GM10266 (cell line): Measurements from ENCODE around the gene C2orf92.

ENCODE experiments used
- DNase-seq: peaks from one replicate; pipeline ENCODE4 v3.0.0; 2012; ENCODE audit errors: extremely low spot score
- TF ChIP-seq, protein P1 (sequence below): IDR thresholded peaks from 2 replicates; pipeline ENCODE4 v1.5.1; 2012; ENCODE audit warnings: mild to moderate bottlenecking, low read depth; ENCODE audit not compliant: control insufficient read depth, insufficient read depth; ENCODE audit errors: missing control alignments

The C2orf92 gene

DNA sequence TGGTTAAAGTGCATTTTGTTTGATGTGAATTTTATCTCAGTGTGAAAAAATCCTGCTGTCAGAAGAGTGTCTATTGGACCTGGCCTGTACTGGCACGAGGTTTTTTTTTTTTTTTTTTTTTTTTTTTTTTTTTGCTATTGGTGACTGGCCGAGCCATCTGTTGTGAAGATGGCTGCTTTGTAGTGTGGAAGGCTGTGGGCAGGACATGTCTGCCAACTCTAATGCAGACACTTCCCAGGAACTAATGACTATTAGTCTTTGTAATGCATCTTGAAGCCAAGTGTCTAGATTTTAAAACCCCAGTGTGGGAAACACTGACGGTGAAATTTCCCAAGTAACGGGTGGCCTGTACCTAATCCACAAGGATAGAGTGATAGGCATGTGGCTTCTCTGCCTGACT is 78.2 kb downstream of the C2orf92 start:
- no peak for DNase-seq
- TF ChIP-seq, protein P1, sequence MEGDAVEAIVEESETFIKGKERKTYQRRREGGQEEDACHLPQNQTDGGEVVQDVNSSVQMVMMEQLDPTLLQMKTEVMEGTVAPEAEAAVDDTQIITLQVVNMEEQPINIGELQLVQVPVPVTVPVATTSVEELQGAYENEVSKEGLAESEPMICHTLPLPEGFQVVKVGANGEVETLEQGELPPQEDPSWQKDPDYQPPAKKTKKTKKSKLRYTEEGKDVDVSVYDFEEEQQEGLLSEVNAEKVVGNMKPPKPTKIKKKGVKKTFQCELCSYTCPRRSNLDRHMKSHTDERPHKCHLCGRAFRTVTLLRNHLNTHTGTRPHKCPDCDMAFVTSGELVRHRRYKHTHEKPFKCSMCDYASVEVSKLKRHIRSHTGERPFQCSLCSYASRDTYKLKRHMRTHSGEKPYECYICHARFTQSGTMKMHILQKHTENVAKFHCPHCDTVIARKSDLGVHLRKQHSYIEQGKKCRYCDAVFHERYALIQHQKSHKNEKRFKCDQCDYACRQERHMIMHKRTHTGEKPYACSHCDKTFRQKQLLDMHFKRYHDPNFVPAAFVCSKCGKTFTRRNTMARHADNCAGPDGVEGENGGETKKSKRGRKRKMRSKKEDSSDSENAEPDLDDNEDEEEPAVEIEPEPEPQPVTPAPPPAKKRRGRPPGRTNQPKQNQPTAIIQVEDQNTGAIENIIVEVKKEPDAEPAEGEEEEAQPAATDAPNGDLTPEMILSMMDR, result no peak

DNA sequence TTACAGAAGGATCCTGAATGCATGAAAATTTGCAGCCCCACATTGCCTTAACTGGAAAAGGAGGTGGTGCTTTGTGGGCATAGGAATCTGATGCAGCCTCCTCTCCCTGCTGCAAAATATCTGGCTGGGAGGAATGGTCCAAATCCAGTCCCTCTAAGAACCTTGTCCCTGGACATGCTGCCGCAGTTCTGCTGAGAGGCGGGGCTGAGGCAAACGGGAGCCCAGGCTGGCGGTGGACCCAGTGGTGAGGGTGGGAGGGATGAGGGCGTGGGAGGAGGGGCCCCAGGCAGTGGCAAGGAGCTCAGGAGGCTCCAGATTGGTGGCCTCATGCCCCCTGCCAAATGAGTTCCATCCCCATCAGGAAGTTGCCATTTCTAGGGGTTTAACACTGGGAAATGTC is 80.1 kb downstream of the C2orf92 start:
- no peak for DNase-seq

GRCh38 chr2:97750017-97750416 is 80.5 kb downstream of the C2orf92 start:
- DNase-seq, result no peak
- TF ChIP-seq, protein P1, result no peak

More for the DNA sequence above, 80.1 kb downstream of the C2orf92 start:
- TF ChIP-seq, protein P1, result no peak

DNA sequence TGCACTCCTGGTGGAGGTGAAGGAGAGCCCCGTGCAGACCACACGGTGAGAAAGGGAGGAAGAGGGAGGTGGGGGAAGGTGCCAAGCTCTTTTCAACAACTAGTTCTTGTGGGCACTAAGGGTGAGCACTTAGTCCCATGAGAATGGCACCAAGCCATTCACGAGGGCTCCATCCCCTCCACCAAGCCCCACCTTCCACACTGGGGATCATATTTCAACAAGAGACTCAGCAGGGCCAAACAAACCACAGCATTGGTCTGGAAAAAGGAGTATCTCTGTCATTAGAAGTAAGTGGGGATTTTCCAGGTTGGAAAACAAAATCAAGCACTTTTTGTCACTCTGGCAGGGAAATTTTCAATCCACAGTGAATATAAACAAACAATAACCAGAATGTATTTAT is 82.2 kb downstream of the C2orf92 start:
- TF ChIP-seq, protein P1, result no peak
- no peak for DNase-seq
